H1 (cell line): Measurements from ENCODE around the gene ADGRV1. TPM values are rescaled to one million over a fixed set of nuclear protein-coding genes. Genes with fewer than 3 reads are reported as not detected.

Experiments
- BCL11A ChIP-seq, 2 experiments: IDR thresholded peaks; one replicate each; pipeline ENCODE4 v1.6.1; 2011; ENCODE audit warnings: low read depth in 2 of 2, low read length in 2 of 2, mild to moderate bottlenecking in 2 of 2
- BRCA1 ChIP-seq: IDR thresholded peaks from 2 replicates; pipeline ENCODE4 v1.6.1; 2012; ENCODE audit warnings: low read depth, low read length, improper control_type of control experiment
- JUN ChIP-seq: IDR thresholded peaks from 2 replicates; pipeline ENCODE4 v1.6.1; 2011; ENCODE audit warnings: low read depth, mild to moderate bottlenecking, improper control_type of control experiment, low read length
- NRF1 ChIP-seq: IDR thresholded peaks from 2 replicates; pipeline ENCODE4 v1.6.1; 2011; ENCODE audit warnings: mild to moderate bottlenecking, low read depth, low read length, improper control_type of control experiment
- POU5F1 ChIP-seq: IDR thresholded peaks from 2 replicates; pipeline ENCODE4 v1.6.1; 2011; ENCODE audit warnings: low read depth, mild to moderate bottlenecking, low read length, moderate library complexity
- RFX5 ChIP-seq: IDR thresholded peaks from 2 replicates; pipeline ENCODE4 v1.6.1; 2011; ENCODE audit warnings: low read depth, low read length, improper control_type of control experiment, borderline replicate concordance
- SP1 ChIP-seq: IDR thresholded peaks from 2 replicates; pipeline ENCODE4 v1.6.1; 2011; ENCODE audit warnings: low read depth, low read length
- SP2 ChIP-seq: IDR thresholded peaks from 2 replicates; pipeline ENCODE4 v1.6.1; 2012; ENCODE audit warnings: mild to moderate bottlenecking, low read length, inconsistent platforms
- polyA plus RNA-seq, 7 experiments: library from polyadenylated mRNA; depleted of rRNA in 3 of 7; stranded (reverse) in 5 of 7; unstranded in 2 of 7; fragments of >200 nt in 5 of 7; fragments of 200-250 nt in 2 of 7; gene quantifications; 1 replicate in 5 of 7; 2 replicates in 1 of 7; 4 replicates in 1 of 7; pipeline versions ENCODE4 v1.2.1 to v1.2.3, GENCODE V29; 2011 to 2013; ENCODE audit warnings: missing spikeins in 2 of 7, mixed read lengths in 2 of 7
- total RNA-seq: library from RNA; stranded (reverse); fragmentation: NEBNext Ultra II Directional; extraction: Animal tissue kit (Norgen Biotek cat#: 25700); gene quantifications from 2 replicates; pipeline ENCODE4 v1.2.1, GENCODE V29; 2021
- TF ChIP-seq, protein P1 (sequence below): IDR thresholded peaks from 2 replicates; pipeline ENCODE4 v1.6.1; 2012; ENCODE audit warnings: low read length, inconsistent platforms

Gene ADGRV1
- total and polyA plus RNA-seq, 2 of the 8 experiments (the other 6 are each of a cell fraction or from before 2014, with no cell fraction given), result 53.1 to 62.2 TPM

DNA sequence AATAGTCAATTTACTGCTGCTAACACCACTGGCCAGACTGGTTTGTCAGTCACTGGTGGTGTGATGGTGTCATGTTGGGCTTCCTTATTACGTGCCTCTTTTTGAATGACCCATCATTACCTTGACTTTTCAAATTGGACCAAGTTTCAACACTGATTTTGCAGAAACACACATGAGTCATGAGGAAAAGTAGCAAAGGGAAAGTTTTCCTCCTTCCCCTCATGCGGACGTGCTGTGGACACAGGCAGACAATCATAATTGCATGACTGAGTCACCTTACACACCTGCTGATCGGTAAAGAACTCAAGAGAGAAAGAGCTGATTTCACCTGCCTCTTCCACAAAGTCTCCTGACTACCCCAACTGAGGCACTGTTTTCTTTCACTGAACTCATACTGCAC lies 500.0 kb downstream of the ADGRV1 start (continued):
- TF ChIP-seq, protein P1, sequence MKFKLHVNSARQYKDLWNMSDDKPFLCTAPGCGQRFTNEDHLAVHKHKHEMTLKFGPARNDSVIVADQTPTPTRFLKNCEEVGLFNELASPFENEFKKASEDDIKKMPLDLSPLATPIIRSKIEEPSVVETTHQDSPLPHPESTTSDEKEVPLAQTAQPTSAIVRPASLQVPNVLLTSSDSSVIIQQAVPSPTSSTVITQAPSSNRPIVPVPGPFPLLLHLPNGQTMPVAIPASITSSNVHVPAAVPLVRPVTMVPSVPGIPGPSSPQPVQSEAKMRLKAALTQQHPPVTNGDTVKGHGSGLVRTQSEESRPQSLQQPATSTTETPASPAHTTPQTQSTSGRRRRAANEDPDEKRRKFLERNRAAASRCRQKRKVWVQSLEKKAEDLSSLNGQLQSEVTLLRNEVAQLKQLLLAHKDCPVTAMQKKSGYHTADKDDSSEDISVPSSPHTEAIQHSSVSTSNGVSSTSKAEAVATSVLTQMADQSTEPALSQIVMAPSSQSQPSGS, result no peak
- TF ChIP-seq JUN (no peak), NRF1 (no peak), POU5F1 (no peak), BRCA1 (no peak), SP2 (no peak), BCL11A (IDR thresholded peaks at IDR 0.05; ENCODE audit: low read depth in 2 of 2, low read length in 2 of 2) (no peak), SP1 (no peak), RFX5 (no peak)
- TF ChIP-seq, all 59 proteins: peak for 0
